ENCODE data around the gene CTSF.

CTSF gene

GRCh38 chr11:66556086-66556485, 12.3 kb downstream of the CTSF start:
- no peak overlapping the region for H3K4me3 ChIP-seq (ENCODE audit: low read length)
- DNase-seq (ENCODE audit: low read depth), result no peak
- TF ChIP-seq CTCF (conservative IDR thresholded peaks at IDR 0.05; ENCODE audit: low read length), result no peak

- TF ChIP-seq CTCF (conservative IDR thresholded peaks at IDR 0.05; ENCODE audit: low read length), result no peak
- DNase-seq (ENCODE audit: low read depth), result no peak
- no peak overlapping the region for H3K4me3 ChIP-seq (ENCODE audit: low read length)
These were observed 13.0 kb downstream of the CTSF start for GRCh38 chr11:66555416-66555815.

DNA sequence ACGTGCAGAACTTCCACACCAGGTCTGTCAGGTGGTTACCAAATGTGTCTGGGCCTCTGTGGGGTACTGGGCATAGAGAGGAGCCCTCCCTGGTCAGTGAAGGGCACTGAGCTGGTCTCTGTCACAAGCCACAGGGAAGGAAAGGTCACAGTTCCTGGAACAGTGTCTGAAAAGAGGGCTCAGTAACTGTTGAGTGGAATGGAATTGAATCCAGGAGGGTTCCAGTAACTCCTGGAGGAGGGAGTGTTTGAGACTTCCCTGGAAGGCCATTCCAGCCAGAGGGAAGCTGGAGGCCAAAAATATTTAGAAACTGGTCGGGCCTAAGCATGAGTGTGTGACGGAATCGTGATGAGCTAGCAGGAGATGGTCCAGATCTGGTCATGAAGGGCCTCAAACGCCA, 13.8 kb downstream of the CTSF start:
- no peak for TF ChIP-seq CTCF (conservative IDR thresholded peaks at IDR 0.05; ENCODE audit: low read length)
- no peak for DNase-seq (ENCODE audit: low read depth)
- H3K4me3 ChIP-seq (ENCODE audit: low read length), result no peak overlapping the region

GRCh38 chr11:66550887-66551286, 17.5 kb downstream of the CTSF start:
- no peak for TF ChIP-seq CTCF (conservative IDR thresholded peaks at IDR 0.05; ENCODE audit: low read length)
- no peak overlapping the region for H3K4me3 ChIP-seq (ENCODE audit: low read length)
- DNase-seq (ENCODE audit: low read depth), result no peak

- TF ChIP-seq CTCF (conservative IDR thresholded peaks at IDR 0.05; ENCODE audit: low read length), result no peak
These were observed 18.7 kb downstream of the CTSF start for GRCh38 chr11:66549696-66550095.

DNA sequence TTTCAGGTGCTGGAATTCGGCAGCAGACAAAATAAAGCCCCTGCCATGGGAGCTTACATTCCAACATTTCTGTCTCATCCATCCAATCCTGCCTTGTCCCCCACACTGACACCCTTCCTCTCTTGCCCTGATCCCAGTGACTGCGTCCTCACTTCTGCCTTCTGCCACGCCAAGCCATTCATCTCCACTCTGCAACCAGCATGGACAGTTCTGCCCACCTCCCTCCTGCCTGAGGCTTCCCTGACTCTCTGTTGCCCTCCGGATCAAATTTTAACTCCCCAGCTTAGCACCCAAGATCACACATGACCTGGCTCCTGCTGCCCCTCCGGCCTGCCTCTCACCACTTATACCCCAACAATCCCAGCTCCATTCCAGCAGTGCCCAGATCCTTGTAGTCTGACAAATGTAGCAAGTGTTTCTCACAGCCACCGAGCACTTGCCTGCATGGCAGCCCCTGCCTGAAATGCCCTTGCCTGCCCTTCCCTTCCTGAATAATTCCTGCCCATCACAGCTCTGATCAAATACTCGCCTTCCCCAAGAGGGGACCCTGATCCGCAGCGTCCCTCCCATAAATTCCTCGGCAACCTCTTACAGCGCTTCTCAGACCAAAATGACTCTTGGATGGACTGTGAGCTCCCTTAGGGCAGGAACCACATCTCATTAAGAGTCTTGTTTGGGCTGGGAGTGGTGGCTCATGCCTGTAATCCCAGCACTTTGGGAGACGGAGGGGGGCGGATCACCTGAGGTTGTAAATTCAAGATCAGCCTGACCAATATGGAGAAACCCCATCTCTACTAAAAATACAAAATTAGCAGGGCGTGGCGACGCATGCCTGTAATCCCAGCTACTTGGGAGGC, 19.4 kb downstream of the CTSF start:
- no peak overlapping the region for H3K4me3 ChIP-seq (ENCODE audit: low read length)
- no peak for TF ChIP-seq CTCF (conservative IDR thresholded peaks at IDR 0.05; ENCODE audit: low read length)
- DNase-seq (ENCODE audit: low read depth), result no peak

More at GRCh38 chr11:66549696-66550095, 18.7 kb downstream of the CTSF start:
- DNase-seq (ENCODE audit: low read depth), result no peak
- H3K4me3 ChIP-seq (ENCODE audit: low read length), result no peak overlapping the region

DNA sequence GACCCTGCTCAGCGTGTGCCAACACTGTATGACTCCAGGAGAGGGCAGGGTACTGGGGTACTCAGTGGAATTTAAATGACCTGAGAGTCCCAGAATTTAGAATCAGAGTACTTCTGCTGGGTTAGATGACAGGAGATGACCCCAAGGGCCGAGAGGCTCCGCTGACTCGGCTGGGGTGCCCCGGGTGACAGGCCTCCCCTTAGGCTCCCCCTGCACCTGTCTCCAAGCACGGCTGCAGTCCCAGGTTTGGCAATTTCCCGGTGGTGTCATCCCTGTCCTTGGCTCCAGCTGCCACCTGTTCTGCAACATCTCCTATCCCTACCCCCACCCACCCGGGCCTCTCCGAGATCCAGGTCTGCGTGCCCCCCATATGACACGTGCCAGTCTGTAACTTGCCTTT, 20.4 kb downstream of the CTSF start:
- DNase-seq (ENCODE audit: low read depth), result no peak
- no peak overlapping the region for H3K4me3 ChIP-seq (ENCODE audit: low read length)
- no peak for TF ChIP-seq CTCF (conservative IDR thresholded peaks at IDR 0.05; ENCODE audit: low read length)
